GM21717 (cell line): ENCODE results near the gene GLIS1.
"Not testable (repeated sequence)": the region's sequence is repeated elsewhere in the genome, so short reads cannot be mapped to it uniquely, and the experiment has no call there.

Experiments
- ATAC-seq: cut with Tn5 transposase; IDR thresholded peaks from one replicate; pipeline ENCODE4 v1.9.1; 2021; ENCODE audit warnings: mild to moderate bottlenecking, moderate library complexity; ENCODE audit not compliant: unreplicated experiment

GLIS1 gene

DNA sequence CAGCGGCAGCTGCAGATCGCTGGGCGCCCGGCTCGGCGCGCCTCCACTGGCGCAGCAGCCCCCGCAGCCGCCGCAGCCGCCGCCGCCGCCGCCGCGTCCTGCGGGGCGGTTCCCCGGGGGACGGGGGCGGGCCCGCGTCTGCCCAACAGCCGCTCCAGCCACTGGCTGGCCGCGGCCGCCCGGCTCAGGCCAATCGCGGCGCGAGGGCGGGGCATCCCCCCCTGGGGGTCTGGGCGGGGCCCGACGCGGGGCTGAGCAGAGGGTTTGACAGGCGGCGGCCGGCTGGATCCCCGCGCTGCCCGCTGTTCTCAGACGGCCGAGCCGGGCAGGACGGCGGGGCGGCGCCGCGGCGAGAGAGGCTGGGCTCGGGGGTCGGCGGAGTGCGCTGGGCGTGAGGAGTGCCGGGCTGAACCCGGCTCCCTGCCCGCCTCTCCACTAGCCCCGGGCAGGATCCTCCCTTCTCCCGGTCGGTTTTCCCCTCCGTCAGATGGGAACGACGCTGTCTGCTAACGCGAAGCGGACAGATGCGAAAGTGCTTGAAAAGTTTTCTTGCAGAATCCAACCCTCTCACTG, at the start of gene GLIS1:
TSS of gene GLIS1 (minus strand) at position 56 of the 573 bp plus-strand sequence. CDS start 1,100 bp downstream, outside the sequence.
- peak; percentile 92 for ATAC-seq

DNA sequence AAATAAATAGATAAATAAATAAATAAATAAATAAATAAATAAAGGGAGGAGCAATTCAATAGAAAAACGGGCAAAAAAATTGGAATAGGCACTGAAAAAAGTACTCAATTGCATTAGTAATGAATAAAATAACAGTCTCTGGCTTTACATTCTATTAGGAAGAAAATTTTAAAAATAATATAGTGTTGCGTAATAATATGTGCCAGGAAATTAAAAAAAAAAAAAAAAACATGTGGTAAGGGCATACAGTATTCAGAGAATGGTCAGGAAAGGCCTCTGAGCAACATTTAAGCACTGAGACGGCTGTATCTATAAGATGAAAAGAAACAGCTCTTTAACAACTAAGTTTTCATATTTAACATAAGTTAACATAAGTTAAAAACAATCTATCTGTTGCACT, 48.7 kb upstream of the GLIS1 start:
- ATAC-seq, result no peak

GRCh38 chr1:53783056-53783455, 44.1 kb upstream of the GLIS1 start:
- no peak for ATAC-seq

GRCh38 chr1:53781654-53782053, 42.7 kb upstream of the GLIS1 start:
- no peak for ATAC-seq

DNA sequence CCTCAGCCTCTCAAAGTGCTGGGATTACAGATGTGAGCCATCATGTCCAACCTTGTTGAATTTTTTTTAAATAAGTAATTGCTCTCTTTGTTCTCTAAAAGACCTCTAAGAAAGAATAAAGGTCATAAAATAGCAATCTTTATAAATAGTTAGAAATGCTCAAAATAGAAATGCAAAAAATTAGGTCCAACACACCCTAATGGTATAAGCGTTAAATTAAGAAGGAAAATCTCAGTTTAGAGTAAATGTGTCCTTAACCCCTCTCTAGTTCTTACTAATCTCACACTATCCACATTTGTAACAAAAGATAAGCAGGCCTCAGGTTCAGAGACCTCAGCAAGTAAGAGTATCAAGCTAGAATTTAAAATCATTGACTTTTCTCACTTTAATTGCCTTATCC, 38.3 kb upstream of the GLIS1 start:
- ATAC-seq, result no peak

DNA sequence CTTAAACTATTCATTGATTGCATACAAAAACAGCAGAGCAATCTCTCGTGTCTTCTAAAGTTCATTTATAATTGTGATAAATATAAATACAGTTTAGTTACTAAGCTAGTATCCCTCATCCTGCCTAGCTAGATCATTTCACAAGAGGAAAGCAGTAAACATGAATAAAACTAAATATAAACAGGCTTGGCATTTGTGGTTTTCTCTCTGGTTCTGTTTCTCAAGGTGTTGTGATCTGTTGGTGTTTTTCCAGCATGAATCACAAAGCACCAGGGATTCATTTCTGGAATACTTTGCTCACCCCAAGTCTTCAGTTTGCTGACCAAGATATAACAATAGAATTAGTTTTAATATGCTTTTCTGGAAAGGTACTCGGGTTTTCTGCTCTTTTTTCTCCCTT, 32.7 kb upstream of the GLIS1 start:
- no peak for ATAC-seq

- ATAC-seq, result no peak
Observed at GRCh38 chr1:53769780-53770179, 30.8 kb upstream of the GLIS1 start.

DNA sequence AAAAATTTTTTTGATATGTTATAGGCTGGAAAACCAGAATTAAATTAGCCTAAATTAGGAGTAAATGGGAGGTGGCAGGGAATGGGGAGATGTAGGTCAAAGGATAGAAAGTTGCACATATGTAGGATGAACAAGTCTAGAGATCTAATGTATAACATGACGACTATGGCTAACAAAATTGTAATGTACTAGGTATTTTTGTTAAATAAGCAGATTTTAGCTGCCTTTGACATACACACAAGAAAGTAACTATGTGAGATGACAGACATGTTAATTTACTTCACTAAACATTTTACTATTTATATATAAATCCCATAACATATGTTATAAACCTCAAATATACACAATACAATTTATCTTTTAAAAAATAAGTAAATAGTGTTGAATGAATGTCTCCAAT, 30.2 kb upstream of the GLIS1 start:
- no peak for ATAC-seq

DNA sequence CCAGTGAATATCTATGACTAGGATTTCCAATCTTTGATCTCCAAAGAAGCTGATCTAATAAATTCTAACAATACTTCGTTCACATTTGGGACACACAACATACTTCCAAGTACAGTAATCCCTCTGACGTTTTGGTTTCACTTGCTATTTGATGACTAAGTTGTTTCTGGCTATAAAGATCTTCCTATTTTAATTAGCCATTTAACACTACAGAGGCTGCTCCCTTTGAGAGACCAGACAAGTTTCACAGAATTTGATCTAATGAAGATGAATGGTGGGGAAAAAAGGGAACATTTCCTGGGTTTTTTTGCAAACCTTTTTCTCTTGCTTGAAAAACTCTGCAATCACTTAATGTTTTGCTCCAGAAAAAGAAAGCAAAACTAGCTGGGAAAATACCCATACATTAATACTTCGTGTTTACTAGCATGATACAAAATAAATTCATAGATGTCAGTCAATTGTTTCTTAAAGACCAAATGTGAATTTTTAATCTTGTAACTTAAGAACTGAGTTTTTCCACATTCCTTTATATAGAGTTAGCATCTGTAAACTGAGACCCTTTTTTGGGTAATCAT, 28.0 kb upstream of the GLIS1 start:
- ATAC-seq, result no peak

GRCh38 chr1:53766194-53766742, 27.3 kb upstream of the GLIS1 start:
- no peak for ATAC-seq

- no peak for ATAC-seq
Observed at GRCh38 chr1:53765657-53766056, 26.7 kb upstream of the GLIS1 start.

DNA sequence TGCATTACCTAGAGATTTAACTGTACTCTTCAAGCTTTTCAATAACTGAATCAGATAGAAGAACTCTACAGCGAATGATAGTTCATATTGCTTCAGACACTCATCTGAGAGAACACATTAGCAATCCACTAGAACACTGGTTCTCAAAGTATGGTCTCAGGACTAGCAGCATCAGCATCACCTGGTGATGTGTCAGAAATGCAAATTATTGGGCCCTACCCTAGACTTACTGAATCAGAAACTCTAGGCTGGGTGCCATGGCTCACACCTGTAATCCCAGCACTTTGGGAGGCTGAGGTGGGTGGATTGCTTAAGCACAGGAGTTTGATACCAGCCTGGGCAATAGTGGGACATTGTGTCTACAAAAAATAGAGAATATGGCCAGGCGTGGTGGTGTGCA, 24.9 kb upstream of the GLIS1 start:
- ATAC-seq, result no peak

GRCh38 chr1:53763461-53763860, 24.5 kb upstream of the GLIS1 start:
- no peak for ATAC-seq

DNA sequence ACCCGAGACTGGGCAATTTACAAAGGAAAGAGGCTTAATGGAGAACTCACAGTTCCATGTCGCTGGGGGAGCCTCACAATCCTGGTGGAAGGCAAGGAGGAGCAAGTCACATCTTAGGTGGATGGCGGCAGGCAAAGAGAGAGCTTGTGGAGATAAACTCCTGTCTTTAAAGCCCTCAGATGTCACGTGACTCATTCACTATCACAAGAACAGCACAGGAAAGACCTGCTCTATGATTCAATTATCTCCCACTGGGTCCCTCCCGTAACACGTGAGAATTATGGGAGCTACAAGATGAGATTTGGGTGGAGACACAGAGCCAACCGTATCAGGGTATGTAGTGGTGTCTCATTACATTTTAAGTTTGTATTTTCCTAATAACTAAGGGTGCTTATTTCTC, 21.5 kb upstream of the GLIS1 start:
- ATAC-seq, result not testable (repeated sequence)

- ATAC-seq, result no peak
Observed at GRCh38 chr1:53755874-53756273, 16.9 kb upstream of the GLIS1 start.

DNA sequence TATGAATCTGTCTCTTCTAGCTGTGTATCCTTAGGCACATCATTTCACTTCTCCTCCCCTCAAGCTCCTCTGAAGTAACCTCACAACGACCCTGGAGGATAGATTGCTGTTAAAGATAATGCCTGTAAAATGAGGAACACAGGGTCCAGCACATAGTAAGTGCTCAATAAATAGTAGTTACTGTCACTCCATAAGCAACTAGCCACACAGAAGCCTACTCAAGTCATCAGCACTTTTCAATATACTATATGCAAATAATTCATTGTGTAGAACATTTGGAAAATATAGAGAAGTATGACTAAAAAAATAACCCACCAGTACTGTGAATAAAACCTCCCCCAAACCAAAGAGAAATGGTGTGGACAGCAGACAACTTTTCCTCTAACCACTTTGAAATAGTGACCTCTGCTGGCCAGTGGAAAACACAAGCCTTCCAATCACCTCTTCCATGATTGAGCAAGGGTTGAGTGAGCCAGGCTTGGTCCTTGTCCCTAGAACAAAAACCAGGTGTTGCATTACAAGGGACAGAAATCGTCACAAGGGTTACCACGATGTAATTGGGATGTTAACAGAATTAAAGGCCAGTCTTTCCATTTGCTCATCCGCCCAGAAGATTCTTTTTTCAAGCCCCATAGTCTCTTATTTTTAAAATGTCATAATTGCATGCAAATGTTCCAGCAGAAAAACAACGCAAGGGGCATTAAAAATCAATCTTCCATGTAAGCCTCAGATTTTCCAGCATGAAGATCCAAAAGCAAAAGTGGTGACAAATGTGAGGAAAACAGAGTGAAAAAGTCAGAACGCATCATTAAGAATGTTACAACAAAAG, 15.7 kb upstream of the GLIS1 start:
- no peak for ATAC-seq

DNA sequence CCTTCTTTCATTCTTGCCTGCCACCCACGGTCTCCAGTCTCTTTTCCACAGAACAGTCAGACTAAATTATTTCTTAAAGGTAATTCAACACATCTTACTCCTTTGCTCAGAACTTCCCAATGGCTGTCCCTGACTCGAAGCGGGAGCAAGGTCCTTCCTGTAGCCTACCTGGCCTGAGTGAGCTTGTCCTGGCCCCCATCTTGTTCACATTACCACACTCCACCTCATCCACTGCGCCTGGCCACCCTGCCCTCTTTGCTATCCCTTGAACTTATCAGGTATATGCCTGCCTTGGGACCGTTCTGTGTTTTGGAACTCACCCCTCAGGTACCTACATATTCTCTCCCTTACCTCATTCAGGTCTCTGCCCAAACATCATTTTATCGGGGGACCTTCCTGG, 13.3 kb upstream of the GLIS1 start:
- no peak for ATAC-seq

DNA sequence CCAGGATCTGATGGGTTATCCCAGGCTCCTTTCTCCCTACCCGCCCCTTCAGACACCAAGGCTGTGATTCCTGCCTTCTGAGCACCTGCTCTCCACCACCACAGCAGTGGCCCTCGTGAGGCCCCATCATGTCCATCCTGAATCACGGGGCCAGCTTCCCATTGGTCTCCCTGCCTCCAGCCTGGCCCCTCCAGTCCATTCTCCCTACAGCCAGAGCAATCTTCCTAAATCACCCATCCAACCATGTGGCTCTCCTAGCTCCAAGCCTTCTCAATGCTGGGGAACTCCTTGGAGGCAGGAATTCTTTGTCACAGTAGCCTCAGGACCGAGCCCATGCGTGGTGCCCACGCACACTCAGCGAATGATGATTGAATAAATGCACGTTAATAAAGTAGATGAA, 8.9 kb upstream of the GLIS1 start:
- no peak for ATAC-seq

DNA sequence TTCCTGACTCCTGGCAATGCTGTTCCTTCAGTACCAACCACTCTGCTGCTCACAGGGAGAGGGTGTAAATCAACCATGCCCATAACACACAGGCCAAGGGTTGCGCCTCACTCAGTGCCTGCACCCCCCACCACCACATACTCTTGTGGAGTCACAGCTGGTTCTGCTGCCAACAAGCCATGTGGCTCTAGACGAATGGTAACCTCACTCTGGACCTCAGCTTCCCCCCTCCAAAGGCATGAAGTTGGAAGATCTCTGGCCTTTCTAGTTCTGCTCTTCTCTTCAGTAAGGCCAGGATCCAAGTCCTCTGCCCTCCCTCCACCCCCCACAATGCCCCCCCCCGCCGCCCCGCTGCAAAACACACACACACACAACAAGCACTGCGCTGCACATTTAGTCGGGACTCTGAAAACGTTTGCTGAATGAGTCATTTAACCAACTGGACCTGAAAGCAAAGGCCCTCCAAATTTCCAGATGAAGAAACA, 1.7 kb upstream of the GLIS1 start:
- ATAC-seq, result no peak

DNA sequence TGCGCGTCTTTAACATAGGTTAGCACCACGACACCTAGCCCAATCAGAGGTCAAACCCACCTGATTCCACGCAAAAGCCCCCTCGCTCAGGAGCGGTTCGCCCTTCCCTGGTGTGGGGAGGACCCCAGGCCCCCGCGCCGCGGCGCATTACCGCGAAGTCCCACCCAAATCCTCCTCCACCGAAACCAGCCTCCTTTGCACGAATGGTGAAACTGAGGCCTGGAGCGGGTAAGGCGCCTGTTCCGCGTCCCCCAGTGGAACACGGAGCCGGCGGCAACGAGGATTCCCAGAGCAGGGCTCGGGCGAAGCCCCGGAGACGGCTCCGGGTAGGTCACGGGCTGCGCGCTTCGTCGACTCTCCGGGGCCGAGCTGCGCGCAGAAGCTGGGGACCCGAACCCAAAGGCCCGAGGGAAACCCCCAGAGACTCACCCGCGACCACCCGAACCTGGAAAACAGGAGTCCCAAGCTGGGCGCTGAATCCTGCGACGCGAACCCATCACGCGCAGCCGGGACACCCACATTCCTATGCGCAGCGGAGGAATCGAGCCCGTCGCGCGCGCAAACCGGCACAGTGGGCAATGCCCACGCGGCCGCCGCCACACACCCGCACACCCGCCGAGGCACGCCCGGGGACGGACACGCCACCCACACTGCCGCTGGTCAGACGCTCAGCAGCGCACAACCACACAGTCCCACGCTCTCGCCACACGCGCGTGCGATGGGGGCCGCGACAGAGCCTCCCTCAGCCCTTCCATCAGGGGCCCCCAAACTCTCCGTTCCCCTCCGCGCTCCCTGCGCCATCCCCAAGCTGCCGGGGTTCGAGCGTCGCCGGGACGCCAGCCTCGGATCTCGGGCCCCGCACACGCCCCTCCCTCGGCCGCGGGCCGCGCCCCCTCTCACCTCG, 507 bp downstream of the GLIS1 start:
- peak; percentile 12 for ATAC-seq
